ENCODE measurements around the gene TIPRL.

The TIPRL gene

DNA sequence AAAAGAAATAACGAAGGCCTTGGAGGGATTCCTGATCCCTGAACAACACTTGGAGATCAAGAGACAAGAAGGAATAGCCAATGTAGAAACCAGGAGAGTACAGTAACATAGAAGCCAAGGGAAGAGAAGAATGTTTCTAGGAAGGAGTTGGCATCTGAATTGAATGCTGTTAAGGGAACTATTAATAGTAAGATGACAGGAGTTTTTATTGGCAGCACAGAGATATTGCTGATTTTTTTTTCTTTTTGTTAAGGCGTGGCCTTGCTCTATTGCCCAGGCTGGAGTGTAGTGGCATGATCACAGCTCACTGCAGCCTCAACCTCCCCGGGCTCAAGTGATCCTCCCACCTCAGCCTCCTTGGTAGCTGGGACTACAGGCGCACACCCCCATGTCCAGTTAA lies 37.4 kb downstream of the TIPRL start:
- no peak for DNase-seq (ENCODE audit: low spot score)

DNA sequence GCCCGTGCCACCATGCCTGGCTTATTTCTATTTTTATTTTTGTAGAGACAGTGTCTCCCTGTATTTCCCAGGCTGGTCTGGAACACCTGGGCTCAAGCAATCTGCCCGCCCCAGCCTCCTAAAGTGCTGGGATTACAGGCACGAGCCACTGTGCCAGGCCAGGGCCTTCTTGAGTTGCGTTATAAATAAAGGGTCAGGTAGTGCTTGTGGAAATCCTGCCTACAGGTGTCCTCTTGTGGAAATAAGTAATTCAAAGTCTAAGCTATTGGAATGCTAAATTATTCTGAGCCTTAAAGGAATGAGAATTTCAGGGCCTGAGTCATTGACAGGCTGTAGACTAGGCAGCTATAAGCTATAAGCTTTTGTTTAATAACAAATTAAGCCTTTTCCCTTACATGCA lies 38.9 kb downstream of the TIPRL start:
- DNase-seq (ENCODE audit: low spot score): no peak

DNA sequence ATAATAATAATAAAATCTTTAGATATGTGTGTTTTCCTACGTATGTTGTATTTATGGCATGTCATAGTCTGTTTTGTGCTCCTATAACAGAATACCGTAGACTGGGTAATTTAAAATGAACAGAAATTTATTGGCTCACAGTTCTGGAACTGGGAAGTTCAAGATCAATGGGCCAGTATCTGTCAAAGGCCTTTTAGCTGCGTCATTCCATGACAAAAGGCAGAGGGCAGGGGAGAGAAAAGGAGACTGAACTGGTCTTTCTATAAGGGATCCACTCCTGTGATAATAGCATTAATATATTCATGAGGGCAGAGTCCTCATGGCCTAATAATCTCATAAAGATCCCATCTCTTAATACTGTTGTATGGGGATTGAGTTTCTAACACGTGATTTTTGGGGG lies 39.9 kb downstream of the TIPRL start:
- no peak for DNase-seq (ENCODE audit: low spot score)

DNA sequence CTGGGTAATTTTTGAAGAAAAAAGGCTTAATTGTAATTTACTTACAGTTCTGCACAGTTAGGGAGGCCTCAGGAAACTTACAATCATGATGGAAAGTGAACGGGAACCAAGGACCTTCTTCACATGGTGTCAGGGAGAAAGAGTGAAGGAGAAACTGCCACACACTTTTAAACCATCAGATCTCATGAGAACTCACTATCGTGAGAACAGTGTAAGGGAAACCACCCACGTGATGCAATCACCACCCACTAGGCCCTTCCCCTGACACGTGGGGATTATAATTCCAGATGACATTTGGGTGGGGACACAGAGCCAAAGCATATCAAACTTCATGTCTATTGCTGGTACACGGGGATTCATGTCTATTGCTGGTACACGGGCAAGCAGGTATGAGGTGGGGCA lies 41.7 kb downstream of the TIPRL start:
- no peak for DNase-seq (ENCODE audit: low spot score)

DNA sequence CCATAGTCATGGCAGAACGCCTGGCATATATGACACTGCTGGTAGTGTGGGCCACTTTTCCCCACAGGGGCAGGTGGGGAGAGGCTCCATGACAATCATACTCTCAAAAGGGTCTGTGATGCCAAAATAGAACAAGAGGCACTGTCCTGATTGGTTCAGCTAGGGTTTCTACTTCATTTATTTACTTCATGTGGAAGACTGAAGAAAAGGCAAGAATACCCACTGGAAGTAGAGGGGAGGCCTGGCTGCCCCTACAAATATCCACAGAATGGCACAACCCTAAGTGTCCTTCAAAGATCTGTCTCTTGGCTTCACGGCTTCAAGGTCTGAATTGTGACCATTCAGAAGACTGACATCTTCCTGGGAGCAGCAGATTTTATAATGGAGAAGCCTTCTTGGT lies 42.5 kb downstream of the TIPRL start:
- DNase-seq (ENCODE audit: low spot score): no peak

DNA sequence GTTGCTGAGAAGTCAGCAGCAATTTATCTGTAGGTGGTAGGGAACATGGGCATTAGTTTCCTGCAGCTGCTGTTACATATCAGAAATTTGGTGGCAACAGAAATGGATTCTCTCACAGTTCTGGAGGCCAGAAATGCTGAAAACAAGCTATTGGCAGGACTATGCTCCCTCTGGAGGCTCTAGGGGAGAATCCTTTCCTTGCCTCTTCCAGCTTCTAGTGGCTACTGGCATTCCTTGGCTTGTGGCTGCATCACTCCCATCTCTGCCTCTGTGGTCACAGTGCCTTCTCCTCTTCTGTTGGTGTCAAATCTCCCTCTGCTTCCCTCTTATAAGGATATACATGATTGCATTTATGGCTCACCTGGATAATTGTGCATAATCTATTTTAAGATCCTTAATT lies 44.5 kb downstream of the TIPRL start:
- no peak for DNase-seq (ENCODE audit: low spot score)

DNA sequence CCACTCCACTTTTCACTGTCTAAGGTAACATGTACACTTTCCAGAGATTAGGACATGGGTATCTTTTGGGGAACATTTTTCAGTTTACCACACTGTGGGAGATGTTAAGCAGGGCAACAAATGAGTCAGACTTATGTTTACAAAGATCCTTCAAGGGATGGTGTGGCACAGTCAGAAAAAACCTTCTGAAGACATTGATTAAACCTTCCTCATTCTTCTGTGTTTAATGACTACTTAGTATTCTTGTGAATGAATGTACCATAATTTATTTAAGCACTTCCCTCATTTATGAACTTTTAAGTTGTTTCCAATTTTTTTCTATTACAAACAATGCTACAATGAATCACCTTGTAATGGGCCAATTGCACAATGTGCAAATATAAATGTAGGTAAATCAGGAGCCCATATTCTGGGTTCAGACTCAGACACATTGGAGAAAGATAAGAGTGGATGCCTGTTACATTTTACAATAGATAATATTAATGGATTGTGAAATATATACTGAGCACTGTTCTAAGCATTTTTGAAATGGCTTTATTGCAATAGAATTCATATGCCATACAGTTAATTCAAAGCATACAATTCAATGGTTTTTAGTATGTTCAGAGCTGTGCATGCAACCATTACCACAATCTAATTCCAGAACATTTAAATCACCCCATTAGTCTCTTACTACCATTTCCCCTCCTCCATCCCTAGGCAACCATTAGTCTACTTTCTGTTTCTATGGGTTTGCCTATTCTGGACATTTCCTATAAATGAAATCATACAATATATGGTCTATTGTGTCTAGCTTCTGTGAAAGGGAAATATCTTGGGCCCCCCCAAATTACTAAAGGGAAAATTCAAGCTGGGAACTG lies 45.1 kb downstream of the TIPRL start:
- no peak for DNase-seq (ENCODE audit: low spot score)

DNA sequence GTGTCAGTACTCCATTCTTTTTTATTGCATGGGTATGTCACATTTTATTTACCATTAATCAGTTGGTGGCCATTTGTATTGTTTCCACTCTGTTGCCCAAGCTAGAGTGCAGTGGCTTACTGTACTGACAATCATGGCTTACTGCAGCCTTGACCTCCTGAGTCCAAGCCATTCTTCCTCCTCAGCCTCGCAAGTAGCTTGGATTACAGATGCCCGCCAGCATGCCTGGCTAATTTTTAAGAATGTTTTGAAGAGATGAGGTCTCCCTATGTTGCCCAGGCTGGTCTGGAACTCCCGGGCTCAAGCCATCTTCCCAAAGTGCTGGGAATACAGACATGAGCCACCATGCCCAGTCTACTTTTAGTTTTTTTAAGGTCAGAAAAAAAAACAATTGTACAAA lies 46.2 kb downstream of the TIPRL start:
- DNase-seq (ENCODE audit: low spot score): no peak

DNA sequence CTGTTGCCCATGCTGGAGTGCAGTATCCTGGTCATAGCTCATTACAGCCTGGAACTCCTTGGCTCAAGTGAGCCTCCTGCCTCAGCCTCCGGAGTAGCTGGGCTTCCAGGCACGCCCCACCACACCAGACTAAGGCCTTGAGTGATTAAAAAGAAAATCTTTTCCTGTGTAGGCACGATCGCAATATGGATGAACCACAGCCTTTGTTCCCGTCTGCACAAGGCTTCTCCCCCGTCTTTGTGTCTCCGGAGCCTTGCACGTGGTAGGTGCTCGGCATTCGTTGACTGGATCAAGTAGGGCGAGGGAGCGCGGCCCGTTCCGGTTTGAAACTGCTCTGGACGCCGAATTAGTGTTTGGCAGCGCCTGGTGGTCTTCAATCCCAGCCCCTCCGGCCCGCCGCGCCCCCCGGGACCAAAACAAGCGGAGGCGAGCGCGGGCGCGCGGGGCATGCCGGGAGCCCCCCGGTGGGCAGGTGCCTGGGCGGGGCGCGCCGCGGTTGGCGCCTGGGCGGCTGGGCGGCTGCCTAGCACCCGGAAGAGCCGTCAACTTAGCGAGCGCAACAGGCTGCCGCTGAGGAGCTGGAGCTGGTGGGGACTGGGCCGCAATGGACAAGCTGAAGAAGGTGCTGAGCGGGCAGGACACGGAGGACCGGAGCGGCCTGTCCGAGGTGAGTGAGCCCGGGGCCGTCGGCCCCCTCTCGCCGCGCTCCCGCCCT lies 46.9 kb downstream of the TIPRL start, which contains the start of gene SFT2D2:
Gene SFT2D2 (plus strand): TSS at position 529 of the 715 bp plus-strand sequence. CDS start 76 bp downstream, at position 605.
- peak; percentile 61 for DNase-seq (ENCODE audit: low spot score)

DNA sequence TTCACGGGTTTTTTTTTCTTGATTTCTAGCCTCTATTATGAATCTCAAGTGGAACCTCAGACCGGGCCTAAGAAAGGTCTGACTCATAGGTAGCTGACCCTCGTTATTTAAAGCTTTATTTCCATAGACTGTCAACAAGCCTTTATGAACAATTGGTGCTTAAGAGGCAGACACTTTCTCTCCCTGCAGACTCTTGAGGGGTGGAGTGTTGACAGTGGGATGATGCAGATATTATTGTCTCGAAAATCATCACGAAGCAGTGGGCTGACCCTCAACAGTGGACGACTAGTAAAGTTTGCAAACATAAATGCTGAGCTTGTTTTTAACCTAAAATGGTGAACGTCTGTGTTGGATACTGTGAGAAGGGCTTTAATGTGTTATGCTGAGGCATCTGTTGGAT lies 48.9 kb downstream of the TIPRL start:
- DNase-seq (ENCODE audit: low spot score): peak; percentile 33

DNA sequence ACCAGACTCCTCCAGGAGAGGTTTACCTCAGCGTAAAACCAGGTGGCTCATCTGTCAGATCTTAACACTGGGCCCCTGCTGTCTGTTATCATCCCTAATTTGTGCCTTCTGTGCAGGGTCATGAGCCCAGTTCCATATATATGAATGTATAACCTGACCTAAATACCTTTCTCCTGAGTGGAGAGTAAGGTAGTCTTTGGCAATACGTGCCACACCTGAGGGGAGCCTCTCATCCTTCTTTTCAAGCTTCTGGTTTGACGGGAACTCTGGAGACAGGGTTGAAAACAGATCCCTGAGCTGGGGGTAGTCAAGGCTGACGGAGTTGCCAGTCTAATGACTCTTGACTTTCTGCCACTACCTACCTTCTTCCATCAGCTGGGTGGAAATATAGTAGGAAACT lies 51.1 kb downstream of the TIPRL start:
- no peak for DNase-seq (ENCODE audit: low spot score)

DNA sequence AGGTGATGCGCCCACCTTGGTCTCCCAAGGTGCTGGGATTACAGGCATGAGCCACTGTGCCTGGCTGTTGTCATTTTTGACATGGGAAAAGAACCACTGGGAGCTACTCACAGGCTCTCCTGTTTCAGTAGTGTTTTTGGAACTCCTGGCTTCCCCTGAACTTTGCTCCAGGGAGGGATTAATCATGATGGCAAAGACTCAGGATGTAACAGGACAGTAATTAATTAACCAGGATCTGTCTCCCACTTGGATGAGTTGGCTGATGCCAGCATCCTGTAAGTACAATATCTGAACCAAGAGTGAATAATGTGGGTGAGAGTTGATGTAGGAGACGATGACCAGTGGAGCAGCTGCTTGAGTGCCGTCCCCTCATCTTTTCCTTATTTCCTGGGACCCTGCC lies 51.9 kb downstream of the TIPRL start:
- no peak for DNase-seq (ENCODE audit: low spot score)

DNA sequence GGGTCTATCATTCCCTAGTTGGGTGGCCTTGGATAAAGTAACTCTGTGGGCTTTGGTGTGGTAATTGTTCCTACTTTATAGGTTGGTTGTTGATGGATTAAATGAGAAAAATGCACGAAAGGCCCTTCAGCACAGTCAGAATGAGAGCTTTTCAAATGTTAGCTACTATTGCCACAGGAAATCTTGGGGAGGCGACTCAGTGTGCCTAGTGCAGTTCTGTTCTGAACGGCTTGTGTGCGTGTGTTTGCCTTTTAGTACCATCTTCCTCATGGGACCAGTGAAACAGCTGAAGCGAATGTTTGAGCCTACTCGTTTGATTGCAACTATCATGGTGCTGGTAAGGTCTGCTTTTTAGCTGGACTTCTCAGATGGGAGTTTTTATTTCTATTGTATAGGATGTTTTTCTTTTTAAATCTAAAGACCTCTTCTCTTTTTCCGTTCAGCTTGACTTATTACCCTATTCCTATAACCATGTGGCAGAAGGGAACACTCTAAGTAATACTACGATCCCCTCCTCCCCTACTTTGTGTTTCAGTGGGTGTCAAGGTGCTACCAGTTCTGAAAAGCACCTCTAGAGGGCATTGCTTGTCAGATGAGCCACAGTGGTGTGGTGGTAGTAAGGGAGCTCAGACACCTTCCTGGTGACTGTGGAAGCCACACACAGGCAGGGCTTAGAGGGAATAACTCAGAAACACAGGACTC lies 56.2 kb downstream of the TIPRL start:
- DNase-seq (ENCODE audit: low spot score): peak; percentile 50

DNA sequence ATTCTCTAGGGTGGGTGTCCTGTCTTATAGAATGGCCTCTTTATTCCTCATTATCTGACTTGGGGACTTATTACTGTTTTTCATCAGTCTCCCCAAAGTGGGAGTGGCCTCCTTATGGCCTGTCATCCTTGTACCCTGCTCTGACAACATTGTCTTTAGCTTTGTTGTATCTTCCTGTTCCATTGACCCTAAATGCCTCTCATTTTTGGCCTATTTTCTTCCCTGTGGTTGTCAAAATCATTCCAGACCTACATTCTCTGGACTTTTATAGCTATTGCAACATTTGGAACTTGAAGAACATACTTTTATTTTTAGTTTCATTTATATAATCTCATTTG lies 56.8 kb downstream of the TIPRL start:
- DNase-seq (ENCODE audit: low spot score): no peak

DNA sequence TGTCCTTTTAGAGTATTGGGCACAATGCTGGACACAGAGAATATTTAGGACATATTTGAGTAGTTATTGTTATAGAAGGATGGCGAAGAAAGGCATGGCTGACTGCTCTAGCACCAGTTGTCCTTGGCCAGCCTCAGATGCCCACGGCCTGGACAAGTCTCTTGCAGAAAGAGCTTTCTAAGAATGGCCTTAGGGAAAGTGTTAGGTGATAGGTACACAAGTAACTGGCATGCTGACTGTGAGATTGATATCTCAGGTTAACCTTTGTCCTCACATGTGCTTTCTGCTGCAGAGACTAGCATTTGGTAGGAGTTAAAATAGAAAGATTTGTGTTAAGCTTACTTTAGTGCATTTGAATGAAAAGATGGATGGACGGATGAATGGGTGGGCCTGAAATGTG lies 57.2 kb downstream of the TIPRL start:
- DNase-seq (ENCODE audit: low spot score): no peak

DNA sequence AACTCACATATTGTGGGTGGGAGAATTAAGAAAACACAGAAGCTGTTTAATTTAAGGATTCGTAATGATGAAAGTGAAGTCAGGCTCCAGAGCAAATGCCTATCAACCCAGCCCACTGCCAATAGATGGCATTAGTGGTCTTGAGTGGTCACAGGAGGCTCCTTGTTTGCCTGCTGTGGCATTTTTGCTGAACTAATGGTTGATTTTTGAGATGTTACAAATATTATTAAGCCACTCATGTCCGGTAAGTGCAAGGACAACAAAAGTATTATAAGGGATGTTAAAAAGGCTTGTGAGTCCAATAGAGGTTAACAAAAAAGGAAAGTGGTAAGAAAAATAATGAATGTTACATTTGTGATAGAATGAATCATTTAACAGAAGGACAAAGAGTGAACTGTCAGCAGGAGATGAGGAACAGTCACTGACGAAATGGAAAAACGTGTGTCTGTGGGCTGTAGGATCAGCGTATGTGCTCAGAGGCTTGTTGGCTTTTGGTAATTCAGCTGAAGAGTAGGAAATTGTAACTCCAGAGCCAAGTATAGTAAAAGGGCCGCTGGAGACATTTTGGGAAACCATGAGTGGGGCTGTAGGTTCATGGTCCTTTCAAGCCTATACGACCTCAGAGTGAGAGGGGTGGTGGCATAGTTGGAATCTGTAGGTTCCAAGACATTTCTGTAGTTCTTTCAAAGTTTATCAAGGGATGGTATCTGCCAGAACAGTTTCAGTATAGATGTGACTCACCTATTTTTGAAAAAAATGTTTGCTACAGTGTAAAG lies 58.3 kb downstream of the TIPRL start:
- no peak for DNase-seq (ENCODE audit: low spot score)

DNA sequence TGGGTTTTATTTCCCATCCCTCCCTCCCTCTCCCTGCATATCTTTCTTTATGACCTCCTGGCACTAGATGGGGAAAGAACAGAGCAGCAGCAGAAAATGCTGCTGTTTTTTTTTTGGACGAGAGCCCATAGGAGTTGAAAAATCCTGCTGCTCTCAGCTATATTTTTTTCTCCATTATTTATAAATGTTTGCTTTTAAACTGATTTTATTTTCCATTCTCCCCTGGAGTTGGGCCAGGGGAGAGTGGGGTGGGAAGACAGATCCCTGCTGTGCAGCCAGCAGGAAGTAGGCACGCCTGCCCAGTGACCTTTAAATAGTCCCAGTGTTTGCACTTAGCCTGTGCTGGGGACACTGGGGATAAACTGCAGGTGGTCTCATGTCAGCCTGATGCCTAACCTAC lies 64.4 kb downstream of the TIPRL start:
- no peak for DNase-seq (ENCODE audit: low spot score)

DNA sequence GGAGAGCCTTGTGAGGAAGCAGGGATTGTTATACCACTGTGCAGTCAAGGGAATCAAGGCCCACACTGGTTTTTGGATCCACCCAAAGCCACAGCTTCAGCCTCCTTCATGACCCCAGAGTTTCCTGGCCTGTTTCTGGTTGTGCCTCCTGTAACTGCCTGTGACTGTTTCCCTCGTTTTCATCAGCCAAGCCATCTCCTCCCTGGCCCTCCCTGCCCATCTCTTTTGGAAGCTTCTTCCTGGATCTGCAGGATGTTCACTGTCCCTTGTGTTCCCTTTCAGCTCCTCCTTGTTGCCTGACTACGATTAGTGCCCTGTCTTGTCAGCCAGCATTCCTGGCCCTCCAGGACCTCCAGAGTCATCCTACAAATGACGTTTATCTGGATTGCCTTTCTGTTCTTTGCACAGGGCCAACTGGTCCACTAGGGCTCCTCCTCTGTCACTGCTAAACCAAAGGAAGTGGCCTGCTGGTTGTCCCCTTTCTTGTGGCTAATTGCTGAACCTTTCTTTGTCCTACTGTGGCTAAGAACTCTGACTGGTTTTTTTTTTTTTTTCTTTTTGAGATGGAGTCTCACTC lies 65.0 kb downstream of the TIPRL start:
- no peak for DNase-seq (ENCODE audit: low spot score)

DNA sequence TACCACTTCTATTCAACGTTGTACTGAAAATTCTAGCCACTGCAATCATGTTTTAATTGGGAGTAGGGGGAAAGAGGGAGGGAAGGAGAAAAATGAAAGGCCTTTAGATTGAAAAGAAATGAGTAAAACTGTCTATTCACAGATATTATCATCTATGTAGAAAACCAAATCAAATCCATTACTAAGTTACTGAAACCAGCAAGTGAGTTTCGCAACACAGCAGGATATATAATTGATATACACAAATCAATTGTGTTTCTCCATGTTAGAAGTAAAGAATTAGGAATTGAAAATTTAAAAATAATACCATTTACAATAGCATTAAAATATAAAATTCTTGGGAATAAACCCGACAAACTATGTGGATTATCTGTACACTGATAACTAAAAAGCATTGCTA lies 66.3 kb downstream of the TIPRL start:
- no peak for DNase-seq (ENCODE audit: low spot score)

DNA sequence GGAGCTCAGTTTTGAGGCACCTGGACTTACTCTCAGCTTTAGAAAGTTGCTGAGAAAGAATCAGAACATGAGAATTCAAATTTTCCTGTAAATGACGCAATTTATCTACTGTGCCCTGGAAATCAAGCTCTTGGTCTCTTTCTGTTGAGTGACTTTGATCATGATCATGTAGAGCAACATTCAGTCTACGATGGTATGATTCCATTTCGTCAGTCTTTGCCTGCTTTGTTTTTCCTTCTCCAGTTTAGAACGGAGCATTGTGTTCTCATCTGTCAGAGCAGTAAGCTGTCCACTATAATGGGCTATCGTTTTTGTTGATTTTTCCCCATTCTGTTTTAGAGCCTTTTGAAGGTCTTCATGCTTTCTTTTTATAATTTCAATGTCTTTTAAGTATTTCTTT lies 67.7 kb downstream of the TIPRL start:
- DNase-seq (ENCODE audit: low spot score): no peak
